Right atrium auricular region (tissue), 2 donors: Measurements from ENCODE around the gene C3orf22. TPM values are rescaled to one million over a fixed set of nuclear protein-coding genes. Genes with fewer than 3 reads are reported as not detected.

Source experiments
- DNase-seq: peaks from one replicate; pipeline ENCODE4 v3.0.0-alpha.2; 2019; ENCODE audit warnings: low spot score
- H3K27ac ChIP-seq, 2 donors: fragments of 200-600 bp; sonication (generic); 1 replicate in 1 of 2; 2 replicates in 1 of 2; pipeline ENCODE4 v1.5.1; 2016 to 2019
- H3K27me3 ChIP-seq, 2 donors: fragments of 200-600 bp; sonication (generic); one replicate each; pipeline versions ENCODE4 v1.5.1 to v1.6.0; 2017 to 2019
- H3K36me3 ChIP-seq: fragments of 200-600 bp; sonication (generic); one replicate; pipeline ENCODE4 v1.5.1; 2016
- H3K4me1 ChIP-seq, 2 donors: fragments of 200-600 bp; sonication (generic); one replicate each; pipeline versions ENCODE4 v1.5.1 to v1.6.0; 2017 to 2019
- H3K4me3 ChIP-seq, 2 donors: fragments of 200-600 bp; sonication (generic); 1 replicate in 1 of 2; 2 replicates in 1 of 2; pipeline ENCODE4 v1.5.1; 2017 to 2019; ENCODE audit warnings: mild to moderate bottlenecking in 1 of 2, moderate library complexity in 1 of 2
- H3K9me3 ChIP-seq, 2 donors: fragments of 200-600 bp; sonication (generic); one replicate each; pipeline ENCODE4 v1.5.1; 2019
- CTCF ChIP-seq, 2 donors: fragments of 200-600 bp; sonication (generic); IDR thresholded peaks; one replicate each; pipeline ENCODE4 v1.5.1; 2019; ENCODE audit warnings: antibody characterized with exemption in 2 of 2
- total RNA-seq, 2 donors: library from RNA; depleted of rRNA; stranded (reverse); fragments of >200 nt; gene quantifications; one replicate each; pipeline ENCODE4 v1.1.0, GENCODE V29; 2016

Gene C3orf22
- total RNA-seq, 2 donors from 2014 or later: not detected

- Histone ChIP-seq H3K4me1 (no peaks in the 10 kb centered on the region), H3K27me3 (no peaks in the 10 kb centered on the region), H3K27ac (no peak overlapping the region), H3K36me3 (no peaks in the 10 kb centered on the region), H3K4me3 (no peak overlapping the region), H3K9me3 (no peaks in the 10 kb centered on the region)
- TF ChIP-seq CTCF (IDR thresholded peaks at IDR 0.05): no peak
- DNase-seq: no peak
These were observed 55.0 kb downstream of the C3orf22 start for GRCh38 chr3:126503701-126504100.

- Histone ChIP-seq H3K9me3 (no peaks in the 10 kb centered on the region), H3K4me1 (no peaks in the 10 kb centered on the region), H3K27ac (no peak overlapping the region), H3K27me3 (no peaks in the 10 kb centered on the region), H3K4me3 (no peak overlapping the region), H3K36me3 (no peaks in the 10 kb centered on the region)
- no peak for DNase-seq
- no peak for TF ChIP-seq CTCF (IDR thresholded peaks at IDR 0.05)
These were observed 56.1 kb downstream of the C3orf22 start for GRCh38 chr3:126502656-126503055.

- H3K27ac ChIP-seq: no peak overlapping the region
- no peaks in the 10 kb centered on the region for H3K4me1 ChIP-seq
- no peak for DNase-seq
- no peak overlapping the region for H3K4me3 ChIP-seq
- H3K36me3 ChIP-seq: no peaks in the 10 kb centered on the region
- H3K27me3 ChIP-seq: no peaks in the 10 kb centered on the region
- no peaks in the 10 kb centered on the region for H3K9me3 ChIP-seq
- no peak for TF ChIP-seq CTCF (IDR thresholded peaks at IDR 0.05)
These were observed 57.0 kb downstream of the C3orf22 start for GRCh38 chr3:126501736-126502135.

- H3K4me3 ChIP-seq: no peak overlapping the region
- H3K27me3 ChIP-seq: no peaks in the 10 kb centered on the region
- H3K36me3 ChIP-seq: no peaks in the 10 kb centered on the region
- no peaks in the 10 kb centered on the region for H3K9me3 ChIP-seq
- DNase-seq: no peak
- TF ChIP-seq CTCF (IDR thresholded peaks at IDR 0.05): no peak
- no peaks in the 10 kb centered on the region for H3K4me1 ChIP-seq
- no peak overlapping the region for H3K27ac ChIP-seq
These were observed 57.7 kb downstream of the C3orf22 start for GRCh38 chr3:126501054-126501453.

GRCh38 chr3:126500016-126500415 is 58.7 kb downstream of the C3orf22 start:
- Histone ChIP-seq H3K4me3 (no peak overlapping the region), H3K9me3 (no peaks in the 10 kb centered on the region), H3K4me1 (no peaks in the 10 kb centered on the region), H3K27me3 (no peaks in the 10 kb centered on the region), H3K27ac (no peak overlapping the region), H3K36me3 (no peaks in the 10 kb centered on the region)
- DNase-seq: no peak
- no peak for TF ChIP-seq CTCF (IDR thresholded peaks at IDR 0.05)

Other genes with a start within 250 kb of the C3orf22 start
- 10 to 100 TPM; 43.4 to 55.1 TPM for gene KLF15, start 201.5 kb downstream of the C3orf22 start, total RNA-seq
- gene CFAP100, start 164.0 kb downstream of the C3orf22 start, total RNA-seq: not detected
- gene ZXDC, start 83.0 kb downstream of the C3orf22 start, total RNA-seq: 10 to 100 TPM; 18.9 to 25.5 TPM
- gene UROC1, start 41.2 kb downstream of the C3orf22 start, total RNA-seq: not detected
- gene CHST13, start 34.8 kb downstream of the C3orf22 start, total RNA-seq: under 1 TPM in 1 of 2 donors, not detected in 1; 0.90 TPM
- gene TXNRD3, start 96.2 kb upstream of the C3orf22 start, total RNA-seq: 1 to 10 TPM; 5.0 to 6.8 TPM
- 10 to 100 TPM in 1 of 2 donors, 1 to 10 TPM in 1; 8.4 to 10.9 TPM for gene CHCHD6, start 145.3 kb upstream of the C3orf22 start, total RNA-seq